Astrocyte of the cerebellum (primary cell): ENCODE measurements around the gene SOHLH2.

Experiments used
- DNase-seq: peaks from one replicate; pipeline ENCODE4 v3.0.0-alpha.2; 2011; ENCODE audit warnings: low read depth
- H3K4me3 ChIP-seq: 2 replicates; pipeline ENCODE4 v1.5.1; 2011; ENCODE audit warnings: mild to moderate bottlenecking, low read depth, low read length, moderate library complexity
- CTCF ChIP-seq: IDR thresholded peaks from 2 replicates; pipeline ENCODE4 v1.5.1; 2012; ENCODE audit warnings: low read length, low read depth, moderate library complexity, mild to moderate bottlenecking; ENCODE audit errors: missing control alignments
- in situ Hi-C: cut with HindIII; loops from 2 replicates; pipeline ENCODE4 v1.10.0; 2017; ENCODE audit warnings: low sequenced_read_pairs

Gene SOHLH2

GRCh38 chr13:36214163-36214921, at the start of gene SOHLH2:
Gene SOHLH2 (minus strand): TSS chr13:36214556. CDS start chr13:36214526, 30 bp downstream.
- H3K4me3 ChIP-seq = no peak within 1 kb of the TSS
- in situ Hi-C loops = no loop called here
- DNase-seq = no peak
- TF ChIP-seq CTCF = no peak

GRCh38 chr13:36261976-36262375, 47.6 kb upstream of the SOHLH2 start:
- in situ Hi-C loops = loop anchor here (5.0 kb wide), 1 partner anchor 80 kb away; no protein-coding TSS in a partner anchor
- no peak for TF ChIP-seq CTCF
- no peak for DNase-seq
- H3K4me3 ChIP-seq = no peak overlapping the region

DNA sequence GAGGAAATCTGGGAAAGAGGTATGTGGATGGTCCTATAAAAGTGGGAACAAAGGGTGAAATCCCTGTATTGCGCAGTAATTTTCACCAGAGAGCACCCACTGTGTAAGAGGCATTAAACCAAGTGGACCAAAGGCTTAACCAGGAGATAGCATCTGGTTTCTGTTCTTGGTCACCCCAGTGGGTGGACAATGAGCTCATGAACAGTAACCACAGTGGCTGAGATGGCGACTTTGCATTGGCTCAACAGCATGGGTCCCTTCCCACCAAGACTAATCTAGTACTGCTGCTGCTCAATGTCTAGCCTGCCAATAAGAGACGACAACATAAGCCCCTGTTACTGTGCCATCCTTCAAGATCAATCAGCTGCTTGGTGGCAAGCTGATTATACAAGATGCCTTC, 46.7 kb upstream of the SOHLH2 start:
- in situ Hi-C loops = loop anchor here (5.0 kb wide), 1 partner anchor 81 kb away; no protein-coding TSS in a partner anchor
- peak; percentile 9 for DNase-seq
- TF ChIP-seq CTCF = no peak
- no peak overlapping the region for H3K4me3 ChIP-seq

GRCh38 chr13:36259361-36260137, 45.2 kb upstream of the SOHLH2 start:
- no peak for DNase-seq
- TF ChIP-seq CTCF = no peak
- H3K4me3 ChIP-seq = no peak overlapping the region
- in situ Hi-C loops = loop anchor here (5.0 kb wide), 1 partner anchor 83 kb away; no protein-coding TSS in a partner anchor

- in situ Hi-C loops = no loop called here
- no peak overlapping the region for H3K4me3 ChIP-seq
- no peak for DNase-seq
- TF ChIP-seq CTCF = no peak
These were observed 44.5 kb upstream of the SOHLH2 start for GRCh38 chr13:36258831-36259230.

DNA sequence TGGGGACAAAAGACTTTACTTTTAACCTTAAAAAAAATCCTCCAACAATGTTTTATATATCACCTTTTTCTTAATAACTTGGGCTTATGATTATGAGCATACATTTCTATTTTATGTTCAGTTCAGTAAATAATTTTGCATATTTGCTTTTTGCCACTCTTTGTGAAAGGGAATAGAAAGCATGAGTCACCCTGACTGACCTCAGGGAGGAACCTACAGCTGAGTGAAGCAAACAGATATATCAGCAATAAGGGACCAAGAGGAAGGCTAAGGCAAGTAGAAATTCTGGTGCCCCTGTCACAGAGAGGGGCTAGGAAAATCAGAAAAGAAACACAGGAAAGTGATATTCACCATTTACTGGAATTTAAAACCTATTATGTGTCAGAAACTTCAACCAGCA, 37.2 kb upstream of the SOHLH2 start:
- no peak for TF ChIP-seq CTCF
- in situ Hi-C loops = no loop called here

More for the DNA sequence above, 37.2 kb upstream of the SOHLH2 start:
- H3K4me3 ChIP-seq = no peak overlapping the region
- no peak for DNase-seq
